Measurements from ENCODE around the gene WBP2.

GRCh38 chr17:75819678-75820077 lies 35.5 kb downstream of the WBP2 start:
- TF ChIP-seq YY1 (IDR thresholded peaks at IDR 0.05; ENCODE audit: low read depth, low read length) (no peak), SIX5 (IDR thresholded peaks at IDR 0.05; ENCODE audit: low read depth, low read length) (no peak), BACH1 (IDR thresholded peaks at IDR 0.05; ENCODE audit: low read length) (no peak), CTCF (IDR thresholded peaks at IDR 0.05; ENCODE audit: control extremely low read depth in 1 of 3, insufficient read depth in 1 of 3, low read depth in 1 of 3, low read length in 3 of 3) (no peak), USF2 (IDR thresholded peaks at IDR 0.05; ENCODE audit: low read length) (no peak), CEBPB (IDR thresholded peaks at IDR 0.05; ENCODE audit: low read depth, low read length) (no peak), POLR2A (IDR thresholded peaks at IDR 0.05; ENCODE audit: control extremely low read depth in 1 of 2, low read depth in 2 of 2, low read length in 2 of 2) (no peak), JUN (IDR thresholded peaks at IDR 0.05; ENCODE audit: low read depth, low read length) (no peak), RAD21 (IDR thresholded peaks at IDR 0.05 in 1 of 2, conservative IDR thresholded peaks at IDR 0.05 in 1 of 2; ENCODE audit: low read depth in 2 of 2, low read length in 2 of 2) (no peak), CHD2 (IDR thresholded peaks at IDR 0.05; ENCODE audit: low read length) (no peak), SP1 (IDR thresholded peaks at IDR 0.05; ENCODE audit: low read depth, low read length) (no peak), ATF2 (IDR thresholded peaks at IDR 0.05; ENCODE audit: low read length) (no peak)
